Epithelial cell of prostate (primary cell): ENCODE data around the gene GRPEL1.
"Not testable (repeated sequence)": the region's sequence is repeated elsewhere in the genome, so short reads cannot be mapped to it uniquely, and the experiment has no call there.

Experiments used
- DNase-seq: peaks from one replicate; pipeline ENCODE4 v3.0.0-alpha.2; 2011; ENCODE audit warnings: low read depth, low spot score
- H3K27ac ChIP-seq: fragments of 450-650 bp; 2 replicates; pipeline ENCODE4 v1.5.1; 2017; ENCODE audit warnings: mild to moderate bottlenecking

GRPEL1 gene

DNA sequence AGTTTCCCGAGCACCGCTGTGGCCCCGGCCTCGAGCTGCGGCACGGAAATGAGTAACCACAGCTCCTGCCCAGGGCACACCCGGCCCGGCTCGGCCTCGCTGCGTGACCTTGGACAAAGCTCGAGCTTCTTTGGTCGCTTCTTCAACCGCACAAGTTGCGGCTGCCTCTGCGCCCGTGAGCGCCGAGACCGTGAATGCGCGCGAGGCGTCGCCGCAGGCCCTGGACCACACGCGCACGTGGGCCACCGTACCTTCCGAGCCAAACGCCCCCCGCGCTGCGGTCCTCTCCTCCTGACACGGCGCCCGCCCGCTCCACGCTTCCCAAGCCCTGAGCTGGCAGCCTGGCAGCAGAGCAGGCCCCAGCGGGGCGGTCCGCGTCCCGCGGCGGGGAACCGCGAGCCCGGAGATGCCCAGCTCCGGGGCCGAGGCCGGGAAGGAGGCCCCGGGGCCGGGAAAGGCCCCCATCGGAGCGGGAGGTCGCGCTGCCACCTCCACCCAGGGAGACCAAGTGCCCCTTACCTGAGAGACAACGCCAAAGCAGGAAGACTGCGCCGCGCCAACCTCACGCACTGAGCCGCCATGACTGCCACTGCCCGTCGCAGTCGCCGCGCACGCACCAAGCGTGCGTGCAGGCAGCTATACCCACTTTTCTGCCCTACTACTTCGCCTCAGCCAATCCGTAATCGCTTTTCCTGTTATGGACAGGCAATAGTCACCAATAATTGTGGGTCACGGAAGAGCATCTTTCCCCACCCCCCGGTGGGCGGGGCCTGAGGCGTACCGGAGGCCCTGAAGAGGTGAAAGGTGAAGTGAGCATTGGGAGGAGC lies at the start of gene GRPEL1:
Gene GRPEL1, minus strand, starts transcription at position 613 of the 827 bp plus-strand sequence. Its CDS starts 32 bp downstream, at position 581.
- peak; percentile 97 for DNase-seq
- peak within 1 kb of the TSS; percentile 72 for H3K27ac ChIP-seq

DNA sequence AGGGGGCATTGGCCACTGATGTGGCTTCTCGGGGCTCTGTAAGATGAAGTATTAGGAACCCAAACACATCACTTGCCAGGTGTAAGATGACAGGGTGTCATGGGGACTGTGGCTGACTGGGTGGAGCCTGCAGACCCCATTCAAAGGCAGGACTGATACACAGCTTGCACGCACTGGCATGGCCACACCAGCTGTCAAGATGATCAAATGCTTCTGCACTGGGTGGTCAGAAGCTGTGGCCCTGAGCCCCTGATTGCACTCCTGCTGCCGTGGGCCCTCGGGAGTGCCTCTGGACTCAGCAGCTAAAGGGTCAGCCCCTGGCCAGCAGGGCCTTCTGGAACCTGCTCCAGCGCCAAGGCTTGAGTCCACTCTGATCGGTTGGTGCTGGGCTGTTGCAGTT lies 48.8 kb upstream of the GRPEL1 start:
- DNase-seq, result no peak
- H3K27ac ChIP-seq, result no peak overlapping the region

GRCh38 chr4:7115557-7116340 lies 47.9 kb upstream of the GRPEL1 start:
- DNase-seq, result no peak

DNA sequence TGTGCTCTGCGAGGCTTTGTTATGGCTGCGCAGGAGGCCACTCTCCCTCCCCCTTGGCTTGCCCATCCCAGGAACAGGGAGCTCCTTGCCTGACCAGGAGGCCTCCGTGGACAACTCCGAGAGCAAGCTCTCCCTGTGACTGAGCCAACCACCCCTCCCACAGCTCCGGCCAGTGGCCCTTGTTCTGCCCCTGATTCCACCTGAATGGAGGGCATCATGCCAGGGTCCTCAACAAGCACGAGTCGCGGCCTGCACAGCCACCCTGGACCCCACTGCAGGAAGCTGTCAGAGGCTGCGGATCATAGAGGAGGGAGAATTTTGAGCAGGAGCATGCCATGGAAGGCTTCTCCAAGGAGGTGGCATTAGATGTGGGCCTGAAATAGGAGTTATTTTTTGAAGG lies 44.8 kb upstream of the GRPEL1 start:
- DNase-seq, result no peak
- H3K27ac ChIP-seq, result no peak overlapping the region

More at GRCh38 chr4:7115557-7116340, 47.9 kb upstream of the GRPEL1 start:
- H3K27ac ChIP-seq, result no peak overlapping the region

GRCh38 chr4:7111441-7111840 lies 43.6 kb upstream of the GRPEL1 start:
- no peak for DNase-seq
- H3K27ac ChIP-seq, result no peak overlapping the region

DNA sequence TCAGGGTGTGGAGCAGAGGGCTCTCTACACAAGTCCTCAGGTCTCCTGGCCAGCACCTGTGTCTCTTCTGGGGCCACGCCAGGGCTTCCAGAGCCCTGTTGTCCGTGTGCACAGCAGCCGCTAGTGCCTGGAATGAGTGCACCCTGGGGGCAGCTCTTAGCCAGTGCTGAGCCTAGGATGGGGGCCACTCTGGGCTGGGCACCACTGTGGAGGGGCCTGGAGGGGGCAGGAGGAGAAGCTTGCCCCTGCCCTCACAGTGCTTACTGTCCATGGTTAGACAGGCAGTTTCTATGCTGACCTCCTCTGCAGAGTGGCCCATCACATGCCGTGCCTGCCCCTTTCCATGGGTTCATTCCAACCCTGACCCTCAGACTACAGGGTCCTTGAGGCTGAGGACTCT lies 42.7 kb upstream of the GRPEL1 start:
- no peak overlapping the region for H3K27ac ChIP-seq
- DNase-seq, result no peak

DNA sequence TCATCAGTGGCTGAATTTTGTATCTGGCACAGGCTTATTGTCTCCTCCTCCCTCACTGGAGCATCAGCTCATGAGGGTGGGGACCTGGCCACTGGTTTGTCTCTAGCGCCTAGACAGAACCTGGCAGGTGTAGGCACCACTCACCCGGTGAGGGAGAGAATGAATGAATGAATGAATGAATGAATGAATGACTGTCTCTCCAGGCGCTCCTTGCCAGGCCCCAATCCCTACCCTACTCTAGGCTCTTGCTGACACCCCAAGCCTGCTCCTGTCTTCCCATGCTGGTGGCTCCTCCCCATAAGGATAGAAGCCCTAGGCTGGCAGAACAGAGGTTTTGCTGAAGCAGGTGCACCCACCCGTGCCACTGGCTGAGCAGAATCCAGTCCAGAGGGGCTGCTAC lies 41.3 kb upstream of the GRPEL1 start:
- no peak for DNase-seq
- H3K27ac ChIP-seq, result no peak overlapping the region

GRCh38 chr4:7108660-7109059 lies 40.8 kb upstream of the GRPEL1 start:
- no peak overlapping the region for H3K27ac ChIP-seq
- no peak for DNase-seq

- DNase-seq, result no peak
- H3K27ac ChIP-seq, result no peak overlapping the region
Measured at GRCh38 chr4:7108046-7108625, 40.3 kb upstream of the GRPEL1 start.

DNA sequence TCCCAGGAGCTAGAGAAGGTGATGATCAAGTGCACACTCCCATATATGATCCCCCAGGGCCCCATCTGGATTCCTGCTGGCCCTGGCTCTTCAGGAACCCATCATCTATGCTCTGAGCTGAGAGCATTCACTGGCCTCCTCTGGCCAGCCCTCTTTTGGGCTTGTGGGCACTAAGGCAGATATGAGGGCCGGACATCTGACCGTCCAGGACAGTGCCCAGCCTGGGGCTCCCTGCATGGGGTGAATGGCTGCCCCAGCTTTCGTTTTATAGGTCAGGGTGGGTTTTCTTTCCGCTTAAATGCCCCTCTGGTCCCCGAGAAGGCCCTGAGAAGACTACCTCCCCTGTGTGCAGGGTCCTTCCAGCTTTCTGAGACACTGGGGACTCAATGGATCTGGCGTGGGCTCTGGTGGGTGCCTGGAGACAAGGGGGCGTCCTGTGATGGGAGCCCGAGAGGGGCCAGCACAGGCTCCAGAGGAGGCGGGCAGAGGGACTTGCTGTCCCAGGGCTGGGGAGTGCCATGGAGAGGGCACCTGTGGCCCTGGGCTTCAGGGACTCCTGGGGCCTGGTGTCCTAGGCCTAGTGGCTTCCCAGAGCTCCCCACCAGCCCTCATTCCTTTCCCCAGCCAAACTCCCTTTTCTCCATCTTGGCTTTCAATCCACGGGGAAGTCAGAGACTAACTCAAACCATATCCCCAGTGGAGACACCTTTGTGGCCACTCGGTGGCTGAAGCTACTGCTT lies 39.5 kb upstream of the GRPEL1 start:
- DNase-seq, result no peak

GRCh38 chr4:7105276-7105675 lies 37.4 kb upstream of the GRPEL1 start:
- H3K27ac ChIP-seq, result no peak overlapping the region
- DNase-seq, result no peak

More for the DNA sequence above, 39.5 kb upstream of the GRPEL1 start:
- no peak overlapping the region for H3K27ac ChIP-seq

GRCh38 chr4:7104366-7105031 lies 36.6 kb upstream of the GRPEL1 start:
- no peak overlapping the region for H3K27ac ChIP-seq
- no peak for DNase-seq

GRCh38 chr4:7103607-7104365 lies 35.9 kb upstream of the GRPEL1 start:
- DNase-seq, result no peak
- no peak overlapping the region for H3K27ac ChIP-seq

DNA sequence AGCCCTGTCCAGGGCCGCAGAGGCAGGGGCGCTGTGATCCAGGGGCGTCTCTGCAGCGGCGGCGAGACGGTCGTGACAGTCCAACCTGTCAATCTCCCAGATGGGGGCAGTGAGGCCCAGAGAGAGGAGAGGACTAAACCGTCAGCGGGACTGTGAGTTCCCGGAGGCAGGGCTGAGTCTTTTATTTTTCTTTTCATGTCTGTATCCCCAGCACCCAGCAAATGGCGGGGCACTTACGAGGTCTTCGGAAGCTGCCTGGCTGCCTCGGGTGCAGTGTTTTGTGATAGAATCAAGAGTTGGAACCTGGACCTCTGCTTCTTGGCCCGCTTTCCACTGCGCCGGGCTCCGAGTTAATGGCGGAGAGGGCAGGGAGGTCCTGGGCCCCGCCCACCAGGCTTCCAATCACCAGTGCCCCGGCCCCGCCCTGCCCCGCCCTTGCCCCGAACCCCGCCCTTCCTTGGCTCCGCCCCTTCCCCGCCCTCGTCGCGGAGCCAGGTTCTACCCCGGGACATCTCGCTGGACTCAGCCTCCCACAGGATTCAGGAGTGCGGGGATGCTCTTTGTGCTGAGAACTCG lies 35.3 kb upstream of the GRPEL1 start:
- no peak for DNase-seq
- no peak overlapping the region for H3K27ac ChIP-seq

- not testable (repeated sequence) for H3K27ac ChIP-seq, DNase-seq
Measured at GRCh38 chr4:7102516-7102909, 34.6 kb upstream of the GRPEL1 start.

- H3K27ac ChIP-seq, result no peak overlapping the region
- DNase-seq, result no peak
Measured at GRCh38 chr4:7101692-7102515, 34.0 kb upstream of the GRPEL1 start.

DNA sequence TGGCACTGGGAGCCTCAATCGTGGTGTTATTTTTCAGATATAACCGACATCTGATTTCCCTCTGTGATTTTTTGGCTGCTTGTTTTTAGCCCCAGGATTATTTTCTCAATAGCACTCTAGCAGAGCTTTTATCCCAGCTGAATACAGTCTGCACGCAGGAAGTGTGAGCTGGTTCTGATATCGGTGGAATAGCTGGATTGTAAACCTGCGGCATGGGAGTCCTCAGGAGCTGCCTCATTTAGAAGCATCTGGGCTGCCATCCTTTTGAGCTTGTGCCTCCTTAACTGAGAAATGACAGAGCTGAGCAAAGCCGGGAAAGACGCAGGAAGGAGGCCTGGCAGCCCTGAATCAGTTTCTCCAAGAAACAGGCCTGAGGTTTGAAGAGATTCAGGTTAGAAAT lies 28.4 kb upstream of the GRPEL1 start:
- no peak overlapping the region for H3K27ac ChIP-seq
- no peak for DNase-seq

- H3K27ac ChIP-seq, result no peak overlapping the region
- no peak for DNase-seq
Measured at GRCh38 chr4:7095611-7096155, 27.8 kb upstream of the GRPEL1 start.
